Fibroblast of mammary gland (primary cell): ENCODE measurements around the gene DYRK1A.
A peak's percentile ranks its signal among the peaks of the same experiment; 100 is the strongest.

Source experiments
- DNase-seq: peaks from one replicate; pipeline ENCODE4 v3.0.0-alpha.2; 2010; ENCODE audit warnings: low read depth
- H3K4me3 ChIP-seq: 2 replicates; pipeline ENCODE4 v1.5.1; 2011; ENCODE audit warnings: low read depth, mild to moderate bottlenecking, low read length, moderate library complexity; ENCODE audit not compliant: control insufficient read depth
- CTCF ChIP-seq: conservative IDR thresholded peaks from 2 replicates; pipeline ENCODE4 v1.5.1; 2011; ENCODE audit warnings: low read depth, low read length, inconsistent platforms; ENCODE audit not compliant: control insufficient read depth, insufficient read depth

Gene DYRK1A

GRCh38 chr21:37527716-37528115 lies 161.1 kb downstream of the DYRK1A start:
- no peak for DNase-seq
- TF ChIP-seq CTCF, result no peak
- no peak overlapping the region for H3K4me3 ChIP-seq

GRCh38 chr21:37528150-37528937 lies 161.8 kb downstream of the DYRK1A start:
- no peak for DNase-seq
- H3K4me3 ChIP-seq, result no peak overlapping the region
- no peak for TF ChIP-seq CTCF

DNA sequence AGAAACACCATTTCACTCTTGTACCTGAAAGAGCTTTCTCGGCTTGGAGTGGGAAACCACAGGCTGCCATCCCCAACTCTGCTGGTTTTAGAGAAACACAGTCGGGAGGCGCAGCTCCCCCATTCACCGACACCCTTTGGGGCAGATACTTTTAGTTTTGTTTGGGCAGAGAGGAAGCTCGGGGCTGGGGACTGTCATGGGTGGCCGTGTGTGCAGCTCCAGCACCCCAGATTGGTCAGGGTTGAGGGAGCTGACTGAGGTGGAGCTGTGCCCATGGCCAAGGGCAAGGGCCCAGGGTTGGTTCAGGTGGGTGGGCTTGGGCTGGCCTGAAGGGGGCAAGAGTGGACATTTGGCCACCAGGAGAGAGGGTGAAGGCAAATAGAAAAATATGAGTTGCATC lies 163.1 kb downstream of the DYRK1A start:
- no peak overlapping the region for H3K4me3 ChIP-seq
- no peak for TF ChIP-seq CTCF
- DNase-seq, result no peak

DNA sequence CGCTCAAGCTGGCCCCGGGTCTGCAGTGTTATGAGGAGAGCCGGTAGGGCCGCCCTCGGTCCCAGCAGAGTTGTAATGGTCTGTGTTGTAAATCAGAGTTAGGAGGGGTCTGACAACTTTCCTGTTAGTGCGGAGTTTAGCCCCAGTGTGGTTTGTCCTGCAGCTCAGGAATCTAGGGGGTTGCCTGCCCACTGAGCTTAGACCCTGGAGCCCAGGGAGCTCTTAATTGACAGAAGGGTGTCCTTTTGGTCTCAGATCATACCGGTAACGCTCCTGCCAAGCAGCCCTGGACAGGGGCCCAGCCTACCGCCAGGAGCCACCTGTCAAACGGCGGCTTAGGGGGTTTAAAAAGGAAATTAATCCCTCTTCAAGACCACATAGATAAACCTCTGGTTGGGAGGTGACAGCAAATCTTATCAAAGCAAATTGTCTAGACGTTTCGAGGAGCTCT lies 164.4 kb downstream of the DYRK1A start:
- no peak overlapping the region for H3K4me3 ChIP-seq
- no peak for TF ChIP-seq CTCF

GRCh38 chr21:37531431-37531932 lies 164.9 kb downstream of the DYRK1A start:
- no peak for TF ChIP-seq CTCF
- no peak overlapping the region for H3K4me3 ChIP-seq

More for the DNA sequence above, 164.4 kb downstream of the DYRK1A start:
- DNase-seq, result no peak

GRCh38 chr21:37532868-37533780 lies 166.6 kb downstream of the DYRK1A start:
- DNase-seq, result peak; percentile 59

More at GRCh38 chr21:37531431-37531932, 164.9 kb downstream of the DYRK1A start:
- no peak for DNase-seq

More at GRCh38 chr21:37532868-37533780, 166.6 kb downstream of the DYRK1A start:
- TF ChIP-seq CTCF, result no peak
- no peak overlapping the region for H3K4me3 ChIP-seq
